T follicular helper cell (primary cell): ENCODE measurements around the gene GYPA.
"Not testable (repeated sequence)": the region's sequence is repeated elsewhere in the genome, so short reads cannot be mapped to it uniquely, and the experiment has no call there.

Source experiments
- DNase-seq: peaks from one replicate; pipeline ENCODE4 v3.0.0-alpha.2; 2020; ENCODE audit warnings: low read depth
- total RNA-seq, 2 experiments: gene quantifications; one replicate each; lab custom pipeline; 2026; lab: John Stamatoyannopoulos, UW

Gene GYPA
- 0 reads per million in 2 experiments for total RNA-seq

DNA sequence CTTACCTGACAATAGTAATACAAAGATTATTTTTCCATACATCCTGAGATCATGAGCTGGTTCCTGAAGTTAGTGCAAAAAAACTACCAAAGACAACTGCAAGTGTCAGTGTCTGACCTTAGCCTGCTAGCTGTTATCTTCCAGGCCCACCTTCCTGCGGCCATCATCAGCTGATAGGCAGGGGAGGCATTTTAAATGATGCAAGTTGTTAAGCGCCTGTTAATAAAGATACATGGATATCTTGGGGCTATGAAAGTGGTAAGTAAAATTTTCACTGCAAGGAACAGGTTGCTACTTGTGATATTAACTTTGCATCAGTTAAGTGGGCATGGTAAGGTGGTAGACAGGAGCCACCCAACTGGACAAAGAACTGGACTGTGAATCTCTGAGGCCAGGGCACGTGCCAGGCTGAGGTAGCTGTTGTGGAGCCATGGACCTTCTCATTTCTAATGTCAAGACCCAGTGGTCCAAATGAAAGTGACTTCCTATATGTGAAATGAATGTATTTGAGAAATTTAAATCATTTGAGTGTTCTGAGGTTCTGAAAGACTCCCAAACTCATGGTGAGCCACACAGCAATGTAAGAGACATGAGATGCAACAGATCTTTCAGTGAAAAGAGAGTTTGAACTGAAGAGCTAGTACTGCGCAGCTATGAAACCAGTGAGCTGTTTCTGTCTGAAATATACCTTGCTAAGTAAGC lies at the start of gene GYPA:
Gene GYPA, minus strand, starts transcription at position 125 of the 702 bp plus-strand sequence. Its CDS starts 83 bp downstream, at position 42.
- not testable (repeated sequence) for DNase-seq

DNA sequence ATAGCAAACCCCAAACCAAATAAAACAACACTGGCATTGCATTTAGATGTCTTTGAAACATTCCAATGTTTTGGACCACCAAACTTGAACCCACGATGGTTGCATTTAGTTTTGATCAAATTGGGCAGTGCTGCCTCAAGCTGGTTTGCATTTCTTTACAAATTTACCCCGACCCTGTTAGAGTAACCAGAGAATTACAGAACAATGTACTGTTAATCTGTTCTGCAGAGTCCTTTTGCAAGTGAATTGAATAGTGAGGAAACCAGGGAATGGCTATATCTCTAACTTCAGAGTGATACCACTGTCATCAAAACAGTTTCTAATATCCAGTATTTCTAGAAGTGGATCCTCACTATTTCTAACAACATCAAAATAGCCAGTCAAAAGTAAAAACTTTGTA lies 49.5 kb upstream of the GYPA start:
- no peak for DNase-seq

DNA sequence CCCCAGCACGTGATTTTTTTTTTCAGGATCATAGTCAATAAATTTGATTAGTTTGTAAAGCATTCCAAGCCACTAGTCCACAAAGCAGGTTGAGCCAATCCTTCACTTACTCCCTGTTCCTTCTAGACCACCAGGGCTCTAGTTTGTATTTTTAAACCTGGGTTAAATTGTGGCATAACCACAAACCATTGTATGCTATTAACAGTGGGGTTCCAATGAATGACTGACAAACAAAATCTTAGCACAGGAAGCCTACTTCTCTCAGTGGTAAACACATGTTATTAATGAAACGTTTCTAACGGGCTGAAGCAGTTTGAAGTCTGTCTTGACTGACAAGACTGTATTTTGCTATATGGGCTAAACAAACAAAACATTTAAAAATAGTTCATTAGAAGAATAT lies 48.6 kb upstream of the GYPA start:
- DNase-seq = no peak

DNA sequence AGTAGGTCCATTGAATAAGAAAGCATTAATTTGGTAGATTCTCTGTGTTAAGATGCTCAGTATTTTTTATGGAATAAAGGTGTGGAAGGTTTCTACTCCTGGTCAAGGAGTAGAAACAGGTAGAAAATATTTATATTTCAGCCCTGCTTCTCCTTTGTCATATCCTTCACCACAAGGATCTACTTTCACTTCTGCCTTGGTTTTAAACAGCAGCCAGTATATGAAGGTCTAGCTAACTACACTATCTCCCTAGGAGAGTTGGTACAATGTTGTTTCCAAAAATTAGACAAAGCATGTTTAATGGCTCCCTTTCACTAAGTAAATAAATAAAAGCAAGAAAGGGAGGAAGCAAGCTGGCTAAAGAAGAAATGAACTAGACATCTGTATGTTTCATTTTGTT lies 44.6 kb upstream of the GYPA start:
- DNase-seq = no peak

DNA sequence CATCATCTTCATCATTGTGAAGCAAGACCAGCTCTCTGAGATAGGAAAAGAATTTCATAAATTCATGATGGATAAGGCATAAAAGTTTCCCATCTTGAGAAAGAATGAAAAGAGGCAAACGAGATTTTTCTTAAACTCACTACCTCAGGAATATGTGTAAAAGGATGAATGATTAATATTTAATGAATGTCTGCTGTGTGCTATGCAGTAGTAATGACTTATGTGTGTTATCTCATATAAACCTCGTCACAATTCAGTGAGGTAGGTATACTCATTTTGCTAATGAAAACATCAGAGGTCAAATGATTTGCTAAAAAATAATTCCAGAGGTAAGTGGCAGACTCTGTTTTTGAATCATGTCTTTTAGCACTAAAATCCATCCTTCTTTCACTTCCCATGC lies 42.6 kb upstream of the GYPA start:
- no peak for DNase-seq

DNA sequence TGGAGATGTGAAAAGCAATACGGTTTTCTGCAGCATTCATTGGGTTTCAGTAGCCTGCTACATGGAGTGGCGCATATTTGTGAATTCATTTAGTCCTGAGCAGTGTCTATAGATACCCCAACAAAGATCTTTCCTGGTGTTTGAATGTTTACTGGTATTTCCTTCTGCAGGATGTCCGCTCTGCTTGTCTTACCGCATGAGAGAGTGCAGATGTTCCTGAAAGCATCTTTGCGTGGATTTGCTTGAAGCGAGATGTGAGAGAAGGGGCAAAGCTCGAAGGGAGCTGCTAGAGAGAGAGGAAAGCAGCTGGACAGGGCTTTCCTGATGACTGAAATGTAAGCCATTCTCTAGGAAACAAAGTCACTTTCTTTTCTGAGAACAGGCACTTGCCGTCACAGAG lies 40.9 kb upstream of the GYPA start:
- no peak for DNase-seq

DNA sequence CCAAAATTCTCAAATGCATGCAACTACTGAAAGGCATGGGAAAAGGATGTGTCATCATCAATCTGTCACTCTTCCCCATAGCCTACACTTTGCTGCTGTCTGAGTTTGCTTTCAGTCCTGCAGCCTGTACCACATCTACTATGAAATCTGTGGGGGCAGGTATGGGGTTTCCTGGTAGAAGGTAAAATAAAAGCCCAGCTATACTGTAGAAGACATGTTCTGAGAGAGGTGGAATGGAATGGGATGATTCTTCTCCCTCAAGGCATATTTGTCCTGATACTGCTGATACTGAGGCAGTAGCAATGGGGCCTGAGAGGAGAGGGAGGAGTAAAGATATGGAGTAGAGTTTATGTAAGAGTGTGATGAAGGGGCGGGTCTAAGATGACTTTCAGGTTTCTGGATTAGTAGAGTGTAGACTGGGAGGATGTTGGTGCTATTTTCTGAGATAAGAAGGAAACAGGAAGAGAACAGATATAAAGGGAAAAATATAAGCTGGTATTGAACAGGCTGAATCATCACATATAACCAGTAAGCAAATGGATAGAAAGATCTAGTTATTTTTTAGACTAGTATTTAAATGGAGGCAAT lies 38.7 kb upstream of the GYPA start:
- no peak for DNase-seq

DNA sequence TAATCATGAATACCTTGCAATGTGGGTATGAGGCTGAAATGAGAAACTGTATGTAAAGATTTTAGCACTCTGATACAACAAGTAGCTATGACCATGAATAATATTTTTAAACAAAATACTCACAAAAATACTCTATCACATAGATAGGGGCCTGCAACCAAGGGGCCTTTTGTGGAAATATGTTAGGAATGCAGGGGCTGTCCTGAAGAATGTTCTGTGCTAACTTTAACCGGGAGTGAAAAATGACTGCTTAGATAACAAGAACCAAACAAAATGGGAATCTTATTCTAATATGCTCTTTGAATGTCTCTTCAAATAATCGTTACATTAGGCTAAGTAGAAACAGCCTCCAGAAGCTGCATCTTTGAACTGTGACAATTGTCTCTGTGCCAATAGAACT lies 37.9 kb upstream of the GYPA start:
- no peak for DNase-seq

DNA sequence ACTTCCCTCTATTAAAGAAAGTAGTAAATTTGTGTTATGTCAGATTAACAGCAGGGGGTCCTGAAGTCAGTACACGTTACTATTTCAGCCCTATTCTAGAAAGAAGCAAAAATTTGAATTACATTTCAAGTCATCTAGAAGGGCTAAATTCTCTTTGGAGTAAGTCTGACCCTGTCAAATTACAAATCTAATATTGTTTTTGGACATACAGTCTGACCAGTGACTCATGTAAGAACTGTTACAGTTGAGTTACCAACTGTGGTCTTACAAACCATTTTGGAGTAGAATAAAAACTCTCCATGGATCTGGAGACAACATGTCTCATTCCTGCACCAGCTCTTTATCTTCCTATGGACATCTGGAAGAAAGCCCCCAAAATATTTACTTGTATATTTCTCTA lies 36.0 kb upstream of the GYPA start:
- DNase-seq = no peak

DNA sequence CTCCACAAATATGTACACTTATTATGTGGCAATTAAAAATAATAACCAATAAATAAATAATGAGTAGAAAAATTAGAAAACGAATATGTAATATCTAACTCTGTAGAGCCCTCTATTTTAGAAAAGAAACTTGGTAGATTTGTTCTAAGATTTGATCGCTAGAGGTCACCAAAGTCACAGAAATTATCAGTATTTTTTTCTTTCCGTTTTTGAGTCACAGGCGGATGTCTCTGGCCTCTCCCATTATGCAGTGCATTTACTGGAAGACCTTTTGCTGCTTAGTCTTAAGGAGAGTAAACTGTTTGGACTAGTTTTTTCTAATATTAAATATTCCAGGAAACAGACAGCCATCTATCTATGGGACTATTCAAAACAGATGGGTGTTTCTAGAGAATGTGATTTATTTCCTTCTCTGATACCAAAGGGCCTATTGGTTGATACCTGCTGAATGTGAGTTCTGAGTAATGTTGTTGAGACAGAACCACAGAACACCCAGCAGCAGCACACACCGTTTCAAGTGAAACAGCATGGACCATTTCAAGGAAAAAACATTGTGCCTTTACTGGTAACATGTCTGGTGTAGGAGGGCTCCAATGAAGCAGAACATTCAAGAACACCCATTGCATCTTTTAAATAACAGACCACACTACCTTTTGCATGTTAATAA lies 34.0 kb upstream of the GYPA start:
- no peak for DNase-seq

DNA sequence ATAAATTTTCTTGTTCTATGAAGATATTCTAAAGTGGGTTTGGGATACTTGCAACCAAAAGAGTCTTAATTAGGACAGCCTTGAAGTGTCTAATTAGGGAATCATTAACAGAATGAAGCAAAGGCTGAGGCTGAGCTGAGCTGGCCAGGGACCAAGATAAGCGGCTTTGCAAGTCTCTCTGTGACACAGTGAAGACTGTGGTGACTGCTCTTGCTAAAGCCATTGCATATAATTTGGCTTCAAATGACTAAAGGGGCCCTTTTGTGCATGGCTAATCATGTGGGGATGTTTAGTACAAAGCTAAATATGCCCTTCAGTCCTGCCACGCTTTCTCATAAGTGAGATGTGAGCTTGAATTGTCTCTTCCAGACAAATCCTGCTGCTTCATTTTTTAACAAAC lies 31.2 kb upstream of the GYPA start:
- DNase-seq = no peak

DNA sequence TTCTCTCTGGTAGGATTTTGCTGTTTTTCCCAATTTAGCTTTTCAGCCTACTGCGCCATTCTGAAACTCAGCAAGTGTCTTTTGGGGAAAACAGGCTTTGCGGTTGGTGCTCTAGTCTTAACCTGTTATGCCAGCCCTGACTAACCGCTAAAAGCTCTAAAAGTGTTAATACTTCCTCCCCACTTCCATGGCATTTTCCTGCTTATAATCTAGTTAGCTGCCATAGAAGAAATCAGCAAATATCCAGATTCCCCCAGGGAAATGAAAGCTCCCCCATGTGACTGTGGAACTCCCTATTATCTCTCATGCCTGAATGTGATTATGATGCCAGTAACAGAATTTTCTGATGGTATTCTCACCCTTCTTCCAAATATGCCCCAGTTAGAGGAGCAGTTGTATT lies 28.7 kb upstream of the GYPA start:
- no peak for DNase-seq

DNA sequence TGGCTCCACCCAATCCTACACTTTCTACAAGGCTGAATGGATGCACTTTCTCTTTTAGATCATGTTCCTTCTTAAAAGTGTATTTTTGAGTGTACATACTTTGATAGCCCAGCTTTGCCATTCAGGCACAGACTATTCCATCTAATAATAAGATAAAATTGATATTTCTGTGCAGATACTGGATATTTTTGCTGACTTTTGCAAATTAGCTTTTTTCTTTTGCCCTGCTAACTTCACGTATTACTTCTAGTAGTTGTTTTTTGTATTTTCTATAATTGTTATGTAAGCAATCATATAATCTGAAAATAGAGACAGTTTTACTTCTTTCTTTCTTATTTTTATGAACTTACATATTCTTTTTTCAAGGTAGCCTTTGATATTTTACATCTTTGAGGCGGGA lies 13.5 kb upstream of the GYPA start:
- DNase-seq = no peak

DNA sequence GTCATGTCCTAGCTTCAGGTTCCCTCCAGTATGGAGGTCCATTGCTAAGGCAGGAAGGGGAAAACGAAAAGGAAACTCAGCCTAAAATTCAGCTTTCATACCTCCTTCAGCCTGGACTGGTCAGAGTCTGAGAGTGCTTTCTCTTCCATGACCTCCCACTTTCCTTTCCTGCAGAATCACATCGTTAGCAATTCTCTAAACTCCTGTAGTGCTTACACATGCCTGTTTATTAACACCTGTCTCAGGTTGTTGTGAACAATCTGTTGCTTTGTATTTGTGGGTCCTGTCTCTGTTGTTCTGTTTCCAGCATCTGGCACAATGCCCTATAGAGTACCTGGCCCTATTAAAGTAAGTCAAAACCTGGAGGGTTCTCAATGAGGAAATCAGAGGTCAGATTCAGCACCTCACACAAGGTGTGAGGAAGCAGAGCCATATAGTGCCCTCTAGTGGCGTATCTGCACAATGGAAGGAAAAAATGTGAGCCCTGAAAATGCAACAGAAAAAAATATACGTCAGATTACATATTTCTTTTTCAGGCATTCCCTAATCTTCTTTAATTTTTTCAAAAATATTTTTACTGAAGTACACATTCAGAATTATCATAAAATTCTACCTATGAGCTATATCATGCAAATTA lies 2.3 kb upstream of the GYPA start:
- DNase-seq = not testable (repeated sequence)

DNA sequence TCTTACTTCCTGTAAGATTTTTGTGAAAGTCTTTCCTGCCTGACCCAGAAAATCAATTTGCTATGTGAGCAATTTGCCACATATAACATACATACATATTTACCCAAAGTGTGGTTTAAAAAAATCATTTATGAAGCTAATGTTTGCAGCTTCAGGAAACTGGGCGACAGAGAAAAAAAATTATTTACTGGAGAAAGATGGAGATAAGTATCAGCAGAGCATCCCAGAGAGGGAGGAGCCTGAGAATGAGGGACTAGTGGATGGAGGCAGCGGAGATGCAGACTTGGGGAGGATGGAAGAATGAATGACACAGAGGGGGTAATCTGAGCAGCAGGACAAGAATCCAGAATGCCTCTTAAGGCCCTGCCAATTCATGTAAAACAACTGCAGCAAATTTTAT lies 975 bp upstream of the GYPA start:
- DNase-seq = no peak

DNA sequence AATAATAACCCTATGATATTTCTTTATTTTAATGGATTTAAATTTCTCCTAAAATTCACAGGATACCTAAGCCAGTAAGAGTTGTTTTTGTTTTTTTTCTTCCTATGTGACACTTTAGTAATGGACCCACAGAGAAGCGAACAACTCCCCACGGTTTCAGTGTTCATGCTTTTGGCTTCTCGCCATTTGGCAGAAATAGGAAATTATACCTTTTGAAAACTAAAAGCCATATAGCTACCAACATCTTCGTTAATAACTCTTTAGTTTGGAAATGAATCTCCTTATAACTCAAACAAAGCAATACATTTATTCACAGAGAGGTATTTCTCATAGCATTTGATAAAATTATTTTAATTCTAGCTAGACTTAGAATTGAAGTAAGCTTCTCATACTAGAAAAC lies 527 bp downstream of the GYPA start:
- not testable (repeated sequence) for DNase-seq

DNA sequence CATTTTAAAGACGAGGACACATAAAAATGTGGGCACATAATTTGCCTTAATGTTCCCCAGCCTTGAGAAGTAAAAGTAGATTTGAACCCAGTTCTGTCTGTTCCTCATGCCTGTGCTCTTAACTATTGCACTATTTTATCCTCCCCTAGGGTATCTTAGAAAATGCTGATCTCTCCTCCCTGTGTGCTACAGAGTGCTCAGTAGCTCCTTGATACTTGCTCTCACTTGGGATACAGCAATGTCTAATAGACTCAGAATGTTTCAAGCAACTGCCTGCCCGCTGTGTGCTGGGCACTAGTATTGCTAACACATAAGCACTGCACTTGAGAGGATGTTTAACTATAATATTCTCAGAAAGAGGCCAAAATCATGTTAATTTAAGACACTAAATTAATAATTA lies 971 bp downstream of the GYPA start:
- DNase-seq = not testable (repeated sequence)

DNA sequence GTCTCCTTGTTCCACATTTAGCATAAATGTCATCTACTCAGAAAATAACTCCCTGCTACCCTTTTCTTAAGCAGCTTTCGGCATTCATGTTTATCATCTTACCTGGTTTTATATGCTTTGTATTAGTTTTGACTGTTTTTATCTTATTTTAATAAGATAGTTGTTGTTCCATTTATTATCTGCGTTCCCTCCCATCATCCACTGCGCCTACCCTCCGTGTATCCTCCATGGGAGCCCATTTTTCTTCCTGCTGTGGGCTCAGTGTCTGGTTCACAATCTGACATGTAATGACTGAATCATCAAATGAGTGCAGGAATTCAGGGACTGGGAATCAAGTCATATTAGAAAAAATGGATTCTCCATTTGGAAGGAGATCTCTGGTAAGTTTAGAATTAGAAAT lies 2.3 kb downstream of the GYPA start:
- not testable (repeated sequence) for DNase-seq

DNA sequence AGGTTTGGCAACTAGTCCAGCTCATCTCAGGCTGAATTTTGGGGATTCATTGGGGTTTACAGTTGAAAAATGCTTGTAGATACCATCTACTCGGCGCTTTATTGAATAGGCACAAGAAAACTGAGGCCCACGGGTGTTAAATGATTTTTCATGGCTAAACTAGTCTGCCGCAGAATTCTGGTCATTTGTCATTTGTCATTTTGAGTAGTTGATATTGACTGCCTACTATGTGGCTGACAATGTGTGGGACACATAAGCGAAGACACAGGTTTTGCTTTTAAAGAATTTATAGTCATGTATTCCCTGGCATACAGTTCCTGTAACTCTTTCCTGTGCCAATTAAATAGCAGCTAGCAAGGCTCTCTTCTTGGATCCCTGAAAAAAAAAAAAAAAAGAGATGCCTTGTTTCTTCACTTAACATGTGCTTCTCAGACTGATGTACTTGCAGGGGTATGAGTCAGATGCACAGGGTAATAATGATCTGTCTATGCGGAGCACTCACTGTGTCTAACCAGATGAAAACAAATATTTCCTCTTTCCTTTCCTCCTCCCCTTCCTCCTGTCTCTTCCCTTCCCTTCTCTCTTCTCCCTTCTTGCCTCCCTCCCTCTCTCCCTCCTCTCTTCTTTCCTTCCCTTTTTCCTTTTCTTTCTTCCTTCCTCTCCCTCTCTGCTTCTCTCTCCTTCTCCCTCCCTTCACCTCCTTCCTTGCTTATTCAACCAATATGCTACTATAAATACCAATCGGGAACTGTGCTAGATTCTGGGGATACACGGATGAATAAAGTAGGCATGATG lies 3.2 kb downstream of the GYPA start:
- DNase-seq = not testable (repeated sequence)

DNA sequence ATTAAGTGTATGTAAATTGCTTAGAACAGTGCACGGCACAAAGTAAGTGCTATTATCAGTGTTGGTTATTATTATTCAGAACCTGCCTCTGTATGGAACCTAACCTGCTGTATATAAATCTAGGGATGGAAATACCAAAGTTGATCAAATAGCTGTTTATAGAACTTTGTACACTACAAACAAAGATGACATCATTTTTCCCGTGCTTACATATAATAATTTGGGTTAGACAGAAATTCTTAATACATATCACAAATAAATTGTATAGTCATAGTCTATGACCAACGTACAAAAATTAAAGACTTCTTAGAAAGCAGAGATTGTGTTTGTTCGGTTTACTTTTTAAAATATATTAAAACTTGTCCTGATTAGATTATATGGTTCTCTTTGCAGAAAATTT lies 4.3 kb downstream of the GYPA start:
- DNase-seq = not testable (repeated sequence)

DNA sequence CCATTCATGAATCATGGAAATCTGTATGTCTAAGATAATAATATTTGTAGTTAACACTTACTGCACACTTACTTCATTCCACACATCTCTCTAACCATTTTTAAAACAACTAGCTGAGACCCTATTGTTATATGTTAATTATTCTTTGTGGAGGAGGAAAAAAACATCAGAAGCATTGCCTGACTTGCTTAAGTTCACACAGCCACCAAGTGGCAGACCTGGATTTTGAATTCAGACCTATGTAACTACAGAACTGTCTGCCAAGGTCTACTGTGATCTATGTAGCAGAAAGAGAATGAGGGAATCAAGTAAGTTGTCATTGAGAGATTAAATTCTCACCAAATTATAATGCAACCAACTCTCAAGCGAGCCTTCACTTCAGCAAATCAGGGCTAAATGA lies 10.4 kb downstream of the GYPA start:
- not testable (repeated sequence) for DNase-seq

DNA sequence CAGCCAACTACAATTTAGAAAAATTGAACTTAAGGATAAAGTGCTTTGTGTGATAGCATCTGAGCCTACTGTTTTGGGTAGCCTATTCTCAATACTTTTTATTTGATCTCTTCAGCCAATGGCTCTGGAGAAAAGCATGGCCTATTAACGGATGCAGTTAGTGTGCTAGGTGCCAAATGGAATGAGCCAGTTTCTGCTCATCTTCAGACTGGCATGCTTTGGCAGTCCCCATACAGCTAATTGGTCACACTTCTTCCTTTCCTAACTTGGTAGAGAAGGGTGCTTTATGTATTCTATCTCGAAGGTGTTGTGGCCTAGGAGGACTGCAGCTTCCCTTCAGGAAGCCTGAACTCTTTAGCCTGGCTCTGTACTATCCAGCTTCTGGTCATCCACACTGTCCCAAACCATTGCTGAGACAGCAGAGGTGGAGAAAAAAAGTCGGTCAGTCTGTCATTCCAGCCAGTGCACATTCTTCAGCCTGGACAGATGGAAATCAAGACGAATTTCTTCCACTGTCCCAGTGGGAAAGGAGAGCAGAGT lies 11.1 kb downstream of the GYPA start:
- DNase-seq = not testable (repeated sequence)
